HG03064 (cell line): ENCODE measurements around the gene ABCC8.

Experiments
- ATAC-seq: cut with Tn5 transposase; IDR thresholded peaks from one replicate; pipeline ENCODE4 v1.9.1; 2021; ENCODE audit warnings: low read depth; ENCODE audit not compliant: unreplicated experiment

Gene ABCC8

GRCh38 chr11:17473071-17473744 lies 3.4 kb downstream of the ABCC8 start:
- no peak for ATAC-seq

GRCh38 chr11:17472467-17472866 lies 4.2 kb downstream of the ABCC8 start:
- ATAC-seq: no peak

GRCh38 chr11:17471501-17471900 lies 5.1 kb downstream of the ABCC8 start:
- ATAC-seq: no peak

- no peak for ATAC-seq
Observed at GRCh38 chr11:17469998-17470397, 6.6 kb downstream of the ABCC8 start.

DNA sequence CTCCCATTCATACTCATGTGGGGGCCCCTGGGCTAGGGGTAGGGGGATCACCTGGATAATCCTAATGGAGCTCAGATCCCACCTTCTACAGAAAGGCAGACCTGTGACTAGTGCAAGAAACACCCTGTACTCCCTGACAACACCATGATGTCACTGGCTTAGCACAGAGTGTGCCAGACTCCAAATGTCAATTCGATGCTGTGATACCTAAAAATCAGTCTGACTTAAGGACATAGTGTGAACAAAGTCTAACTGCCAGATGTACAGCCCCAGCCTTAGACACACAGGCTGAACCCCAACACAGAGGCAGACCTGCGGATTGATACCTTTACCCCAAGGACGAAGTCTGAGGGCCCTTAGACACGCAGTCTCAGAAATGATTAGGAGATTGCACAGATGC lies 8.5 kb downstream of the ABCC8 start:
- ATAC-seq: no peak

DNA sequence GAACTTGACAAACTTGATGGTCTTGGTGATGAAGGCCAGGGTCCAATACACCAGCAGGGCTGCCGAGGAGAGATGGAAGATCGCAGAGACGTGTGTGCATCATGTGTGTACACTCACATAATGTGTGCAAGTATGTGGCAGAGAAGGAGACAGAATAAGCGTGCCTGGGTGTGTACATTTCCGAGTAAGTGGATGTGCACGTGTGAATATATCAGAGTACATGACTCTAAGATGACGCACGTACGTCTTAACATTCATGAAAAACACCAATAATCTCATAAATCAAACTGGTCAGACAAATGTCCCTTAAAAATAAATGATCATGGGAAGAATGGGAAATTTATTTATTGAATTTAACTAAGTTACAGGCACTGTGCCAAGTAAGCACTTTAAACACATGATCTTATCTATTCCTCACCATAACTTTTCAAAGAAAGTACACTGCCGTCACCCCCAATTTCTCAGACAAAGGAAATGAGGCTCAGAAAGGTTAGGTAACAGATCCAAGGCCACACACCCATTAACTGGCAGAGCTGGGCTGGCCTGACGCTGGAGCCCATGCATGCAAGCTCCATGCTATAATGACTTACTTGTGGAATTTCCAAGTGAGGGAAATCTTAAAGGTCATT lies 13.0 kb downstream of the ABCC8 start:
- no peak for ATAC-seq

DNA sequence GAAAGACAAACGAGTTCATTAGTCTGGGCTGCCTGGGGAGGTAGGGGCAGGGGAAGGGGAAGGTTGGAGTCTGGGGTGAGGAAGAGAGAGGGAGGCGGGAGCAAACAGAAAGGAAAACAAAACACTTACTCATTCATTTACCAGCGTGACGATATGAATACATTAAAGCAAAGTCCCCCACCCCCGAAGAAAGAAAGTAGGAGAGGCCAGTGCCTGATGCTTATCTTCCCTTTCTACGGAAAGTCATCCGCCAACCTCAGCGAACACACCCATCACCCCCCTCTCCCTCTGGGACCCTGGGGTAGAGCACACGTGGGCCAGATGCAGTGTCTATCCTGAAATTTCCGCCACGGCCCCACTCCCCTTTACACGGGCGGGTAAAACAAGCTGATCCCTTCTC lies 13.7 kb downstream of the ABCC8 start:
- ATAC-seq: no peak

GRCh38 chr11:17460406-17460805 lies 16.2 kb downstream of the ABCC8 start:
- ATAC-seq: no peak

- ATAC-seq: no peak
Observed at GRCh38 chr11:17459236-17459896, 17.3 kb downstream of the ABCC8 start.

- ATAC-seq: no peak
Observed at GRCh38 chr11:17458268-17458667, 18.4 kb downstream of the ABCC8 start.

DNA sequence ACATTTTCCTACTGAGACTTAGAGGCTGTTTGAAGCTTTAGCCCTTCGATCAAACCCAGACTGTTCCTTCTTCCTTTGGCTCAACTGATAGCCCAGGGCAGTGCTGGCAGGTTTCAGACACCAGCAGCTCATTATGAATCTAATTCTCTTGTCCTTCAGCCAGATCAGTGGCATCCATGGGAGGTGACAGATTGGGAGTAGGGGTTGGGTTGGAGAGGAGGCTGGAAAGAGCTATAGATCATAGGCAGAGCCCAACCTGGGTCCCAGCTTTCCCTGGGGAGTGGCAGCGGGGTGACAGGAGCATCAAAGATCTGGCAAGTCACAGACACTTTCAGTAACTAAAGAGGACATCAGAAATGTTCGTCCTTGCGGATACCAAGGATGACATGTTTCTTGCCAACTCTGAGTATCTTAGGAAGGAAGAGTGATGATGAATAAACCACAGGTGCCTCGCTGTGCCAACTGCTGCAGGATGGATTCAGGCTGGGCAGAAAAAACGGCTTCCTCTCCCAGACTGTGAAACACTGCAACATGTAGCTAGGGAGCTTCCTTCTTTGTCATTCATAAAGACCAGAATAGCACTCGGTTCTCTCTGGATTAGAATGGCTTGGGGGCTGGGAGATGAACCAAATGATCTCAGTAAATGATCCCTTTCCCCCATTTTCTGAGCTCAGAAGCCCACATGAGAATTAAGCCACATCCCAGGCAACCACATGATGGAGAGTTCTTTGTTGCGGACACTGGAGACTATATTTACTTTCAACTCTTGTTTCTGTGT lies 19.1 kb downstream of the ABCC8 start:
- ATAC-seq: no peak

- no peak for ATAC-seq
Observed at GRCh38 chr11:17452668-17453067, 24.0 kb downstream of the ABCC8 start.

DNA sequence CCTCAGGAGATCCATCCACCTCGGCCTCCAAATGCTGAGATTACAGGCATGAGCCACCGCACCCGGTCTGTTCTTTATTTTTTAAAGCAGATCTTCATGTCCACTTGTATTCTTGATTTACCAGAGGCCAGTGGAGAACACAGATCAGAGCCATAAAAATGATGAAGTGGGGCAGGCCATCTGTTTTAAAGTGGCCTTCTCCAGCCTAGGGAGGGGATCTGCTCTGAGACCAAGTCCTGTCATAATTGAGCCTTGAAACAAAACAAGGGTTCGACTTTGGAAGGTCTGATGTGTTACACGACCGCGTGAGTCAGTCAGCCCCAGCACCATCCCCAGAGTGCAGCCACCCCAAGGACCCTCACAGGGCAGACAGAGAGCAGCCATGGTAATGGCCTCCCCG lies 27.5 kb downstream of the ABCC8 start:
- no peak for ATAC-seq

DNA sequence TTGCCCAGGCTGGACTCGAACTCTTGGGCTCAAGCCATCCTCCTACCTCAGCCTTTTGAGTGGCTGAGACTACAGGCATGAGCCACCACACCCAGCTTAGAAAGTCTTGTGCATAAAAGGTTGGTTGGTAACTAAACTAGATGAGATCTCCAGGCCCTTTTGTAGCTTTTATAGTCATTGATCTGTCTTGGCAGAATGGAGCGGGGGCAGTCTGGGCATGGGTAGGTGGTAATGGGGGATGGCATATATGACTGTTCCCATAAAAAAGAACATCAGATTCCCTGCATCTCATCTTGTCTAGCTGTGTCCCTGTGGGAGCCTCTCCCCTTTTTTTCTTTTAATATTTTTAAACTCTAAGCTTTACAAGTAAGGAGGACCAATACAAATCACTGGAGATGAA lies 30.2 kb downstream of the ABCC8 start:
- no peak for ATAC-seq

- ATAC-seq: no peak
Observed at GRCh38 chr11:17445240-17445795, 31.3 kb downstream of the ABCC8 start.

- ATAC-seq: no peak
Observed at GRCh38 chr11:17443926-17444690, 32.5 kb downstream of the ABCC8 start.

- no peak for ATAC-seq
Observed at GRCh38 chr11:17443423-17443822, 33.2 kb downstream of the ABCC8 start.

GRCh38 chr11:17443000-17443399 lies 33.6 kb downstream of the ABCC8 start:
- ATAC-seq: no peak

DNA sequence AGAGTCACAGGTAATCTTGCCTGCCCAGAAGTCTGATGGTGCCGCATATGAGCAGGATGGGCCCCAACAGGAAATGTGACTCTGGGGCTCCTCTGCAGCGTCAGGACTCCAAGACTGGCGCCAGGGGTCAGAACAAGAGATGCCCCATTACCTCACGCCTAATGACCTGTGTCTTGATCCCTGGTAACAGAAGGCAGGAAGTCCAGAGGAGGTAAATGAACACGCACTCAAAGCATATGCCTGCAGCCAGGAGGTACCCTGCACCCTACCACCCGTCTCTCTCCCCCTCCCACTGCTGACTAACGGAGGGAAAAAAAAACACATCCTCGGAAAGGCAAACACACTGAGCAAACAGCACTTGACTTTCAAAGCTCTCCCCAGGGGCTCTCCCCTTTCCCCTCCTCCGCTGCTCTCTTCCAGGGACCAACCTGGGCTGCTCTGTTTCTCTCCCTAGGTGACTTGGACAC lies 37.3 kb downstream of the ABCC8 start:
- no peak for ATAC-seq

DNA sequence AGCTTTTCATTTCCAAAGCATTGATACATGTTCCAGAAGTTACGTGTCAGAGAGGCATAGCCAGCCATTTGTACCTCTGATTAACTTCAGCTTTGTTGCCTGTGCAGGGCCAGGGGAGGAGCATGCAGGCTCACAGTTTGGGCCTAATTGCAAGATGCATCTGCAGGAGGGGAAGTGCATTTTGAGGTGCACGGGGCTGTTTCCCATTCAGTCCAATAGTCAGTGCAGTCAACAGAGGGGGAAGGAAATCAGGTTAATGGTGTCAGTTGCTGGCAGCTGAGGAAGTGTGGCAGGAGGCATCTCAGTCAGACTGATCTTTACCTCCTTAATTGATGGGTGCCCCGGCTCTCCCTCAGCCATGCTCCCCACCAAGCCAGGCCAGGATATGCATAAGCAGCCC lies 39.3 kb downstream of the ABCC8 start:
- ATAC-seq: no peak
